NCI-H524 treated with DMSO at 0.1 percent for 48 hours (cell line): Measurements from ENCODE around the gene RUNX1.
"Not testable (repeated sequence)": the region's sequence is repeated elsewhere in the genome, so short reads cannot be mapped to it uniquely, and the experiment has no call there.

Source experiments
- DNase-seq: peaks from one replicate; lab custom pipeline; 2025; lab: John Stamatoyannopoulos, UW

Gene RUNX1

GRCh38 chr21:34969423-34970166 is 79.5 kb downstream of the RUNX1 start:
- DNase-seq = no peak

DNA sequence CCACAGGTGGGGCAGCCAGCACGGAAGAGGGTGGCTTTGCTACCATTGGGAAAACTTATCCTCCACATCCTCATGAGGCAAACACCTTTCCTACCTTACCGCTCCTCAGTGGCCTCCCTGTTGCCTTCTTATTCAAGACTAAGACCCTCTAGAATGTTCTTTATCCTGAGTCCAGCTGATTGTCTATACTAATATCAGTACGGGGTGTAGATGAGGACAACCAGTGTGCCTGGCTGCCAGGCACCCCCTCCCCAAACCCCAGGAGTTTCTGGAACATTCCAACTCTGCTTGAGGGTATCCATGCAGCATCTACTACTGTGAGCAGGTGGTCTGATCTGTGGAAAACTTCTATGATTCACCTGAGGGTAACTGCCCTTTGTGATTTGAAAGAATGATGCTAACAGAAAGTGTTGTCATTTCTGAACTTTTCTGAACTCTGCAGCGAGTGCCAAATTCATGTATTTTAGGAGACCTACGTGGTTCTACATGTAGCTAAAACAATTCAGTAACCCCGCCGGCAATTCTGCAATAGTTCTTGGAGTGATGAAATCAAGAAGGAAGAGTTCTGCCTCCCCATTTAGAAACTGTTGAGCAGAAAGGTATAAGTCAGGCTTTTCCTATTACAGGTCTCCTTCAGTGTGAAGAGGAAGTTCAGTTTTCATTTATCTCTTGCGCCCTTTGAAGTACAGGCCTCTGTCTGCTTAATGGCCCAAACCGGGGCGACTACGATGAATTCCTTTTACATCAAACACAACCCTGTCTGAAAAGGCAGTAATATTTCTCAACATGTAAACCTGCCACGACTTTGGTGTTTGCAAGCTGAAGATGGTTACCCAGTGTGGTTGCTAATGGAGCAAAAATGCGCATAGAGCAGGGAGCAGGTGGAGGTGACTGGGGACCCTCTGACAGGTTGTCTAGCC is 80.4 kb downstream of the RUNX1 start:
- DNase-seq = no peak

DNA sequence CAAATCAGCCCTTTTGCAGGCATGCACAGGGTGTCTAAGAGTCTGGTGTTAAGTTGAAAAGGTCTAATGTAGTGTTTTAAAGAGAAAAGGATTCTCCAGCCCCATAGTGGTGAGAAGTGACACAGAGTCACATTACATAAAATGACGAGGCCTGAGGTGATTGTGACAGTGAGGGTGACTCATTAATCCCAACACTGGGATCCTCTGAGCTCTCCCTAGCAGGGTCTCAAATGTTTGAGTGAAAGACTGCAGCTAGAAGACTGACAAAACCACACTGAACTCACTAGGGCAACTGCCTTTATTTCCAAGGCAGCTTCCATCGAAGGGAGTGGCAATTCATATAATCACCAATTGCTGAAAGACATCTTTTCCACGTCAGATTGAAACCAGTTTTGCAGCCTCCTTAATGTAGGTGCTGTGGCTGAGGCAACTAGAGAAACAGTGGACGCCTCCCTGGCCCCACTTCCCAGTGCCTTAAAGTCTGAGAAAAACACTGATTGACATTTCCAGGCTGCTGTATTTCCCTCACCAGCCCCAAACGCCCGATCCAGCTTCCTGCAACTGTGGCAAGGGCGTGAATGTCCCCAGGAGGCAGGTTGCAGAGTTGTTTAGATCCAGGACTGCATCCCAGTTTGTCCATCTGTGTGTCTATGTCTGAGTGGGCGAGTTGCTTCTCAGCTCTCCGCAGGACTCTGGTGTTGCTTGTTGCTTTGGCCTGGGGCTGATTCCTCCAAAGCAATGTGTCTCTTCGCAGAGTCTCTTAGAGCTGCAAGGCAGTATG is 81.4 kb downstream of the RUNX1 start:
- DNase-seq = no peak

- not testable (repeated sequence) for DNase-seq
These were observed 82.2 kb downstream of the RUNX1 start for GRCh38 chr21:34966881-34967280.

- no peak for DNase-seq
These were observed 83.6 kb downstream of the RUNX1 start for GRCh38 chr21:34965200-34966174.

GRCh38 chr21:34962586-34963222 is 86.4 kb downstream of the RUNX1 start:
- no peak for DNase-seq

- DNase-seq = no peak
These were observed 87.0 kb downstream of the RUNX1 start for GRCh38 chr21:34962136-34962535.

DNA sequence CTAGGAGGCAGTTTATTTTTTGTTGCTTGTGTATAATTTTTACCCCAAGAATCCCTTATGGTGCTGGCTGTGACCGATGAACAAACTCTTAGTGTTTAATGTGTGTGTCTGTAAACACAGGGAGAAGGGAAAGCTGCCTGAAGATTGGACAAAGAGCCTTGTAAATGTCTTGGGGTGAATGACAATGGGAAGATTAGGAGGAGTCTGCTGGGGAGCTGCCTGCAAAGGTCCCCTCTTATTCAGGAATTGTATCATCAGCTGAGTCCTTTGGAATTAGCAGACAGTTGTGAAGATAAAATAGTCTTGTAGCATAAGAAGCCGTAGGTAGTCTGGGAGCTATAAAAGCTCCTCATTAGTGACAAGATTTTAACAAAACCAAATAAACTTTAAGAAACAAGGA is 88.4 kb downstream of the RUNX1 start:
- no peak for DNase-seq

DNA sequence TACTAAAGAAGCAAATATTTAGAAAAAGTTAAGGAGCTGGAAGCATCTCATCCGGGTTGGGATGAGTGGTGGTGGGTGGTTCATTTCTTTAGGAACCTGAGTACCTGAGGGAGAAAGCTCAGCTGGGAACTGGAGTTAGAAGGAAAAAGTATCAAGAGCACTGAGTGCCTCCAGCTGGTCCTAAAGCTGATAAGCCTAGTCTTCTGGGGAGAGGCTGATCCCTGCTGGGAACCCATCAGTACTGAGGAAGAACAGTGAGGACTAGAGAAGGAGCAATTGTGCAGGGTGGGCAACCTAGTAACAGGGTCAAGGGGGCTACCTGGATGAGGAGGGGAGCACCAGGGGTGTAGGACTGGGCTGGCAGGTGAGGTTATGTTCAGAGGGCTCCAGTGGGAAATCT is 89.5 kb downstream of the RUNX1 start:
- DNase-seq = no peak

DNA sequence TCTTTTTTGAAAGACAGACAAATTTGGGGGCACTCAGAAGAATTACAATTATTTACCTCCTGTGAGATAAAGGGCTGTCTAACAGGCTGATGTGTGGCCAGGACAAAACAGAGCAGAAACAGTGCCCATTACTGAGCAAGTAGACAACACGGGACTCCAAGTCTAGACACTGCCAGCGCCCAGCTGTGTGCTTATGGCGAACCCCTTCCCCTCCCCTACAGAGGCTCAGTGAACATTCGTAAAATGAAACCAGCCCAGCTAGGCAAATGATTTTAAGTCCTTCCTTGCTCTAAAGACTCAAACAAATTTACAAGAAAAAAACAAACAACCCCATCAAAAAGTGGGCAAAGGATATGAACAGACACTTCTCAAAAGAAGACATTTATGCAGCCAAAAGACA is 91.1 kb downstream of the RUNX1 start:
- no peak for DNase-seq

DNA sequence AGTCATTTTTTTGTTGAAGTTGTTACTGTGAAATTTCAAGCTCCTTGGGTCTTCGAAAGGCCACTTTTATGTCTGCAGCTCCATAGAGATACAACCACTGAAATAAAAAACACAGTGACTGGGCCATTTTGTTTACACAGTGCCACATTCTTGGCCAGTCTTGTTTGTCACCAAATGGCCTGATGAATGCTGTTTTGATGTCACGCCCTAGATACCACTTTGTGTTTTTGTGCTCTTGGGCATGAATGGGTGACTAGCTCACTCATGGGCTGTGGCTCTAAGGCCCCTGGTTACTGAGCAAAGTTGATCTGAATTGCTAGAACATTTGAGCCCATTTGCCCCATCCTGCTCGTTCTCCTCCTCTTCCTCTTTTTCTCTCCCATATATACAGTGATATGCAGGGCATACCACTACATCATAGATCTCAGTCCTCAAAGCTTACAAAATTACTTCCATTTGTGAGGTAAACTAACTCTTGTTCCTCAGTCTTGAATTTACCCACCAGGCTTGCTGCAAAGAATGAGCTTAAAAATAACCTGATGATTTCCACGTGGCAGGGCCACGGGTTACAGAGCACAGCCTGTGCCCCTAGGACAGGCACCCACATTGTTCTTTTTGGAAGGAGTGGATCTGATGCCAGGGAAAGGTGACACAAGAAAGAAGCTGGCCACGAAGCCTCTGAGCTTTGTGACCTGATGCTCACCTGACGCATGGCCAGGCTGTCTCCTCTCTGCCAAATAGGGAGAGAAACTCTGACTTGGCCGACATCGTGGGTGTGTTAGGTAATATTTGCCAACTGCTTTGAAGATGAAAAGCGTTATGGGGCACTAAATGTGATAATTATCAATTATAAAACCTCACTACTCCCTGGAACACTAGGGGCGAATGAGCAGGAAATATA is 92.4 kb downstream of the RUNX1 start:
- DNase-seq = no peak

DNA sequence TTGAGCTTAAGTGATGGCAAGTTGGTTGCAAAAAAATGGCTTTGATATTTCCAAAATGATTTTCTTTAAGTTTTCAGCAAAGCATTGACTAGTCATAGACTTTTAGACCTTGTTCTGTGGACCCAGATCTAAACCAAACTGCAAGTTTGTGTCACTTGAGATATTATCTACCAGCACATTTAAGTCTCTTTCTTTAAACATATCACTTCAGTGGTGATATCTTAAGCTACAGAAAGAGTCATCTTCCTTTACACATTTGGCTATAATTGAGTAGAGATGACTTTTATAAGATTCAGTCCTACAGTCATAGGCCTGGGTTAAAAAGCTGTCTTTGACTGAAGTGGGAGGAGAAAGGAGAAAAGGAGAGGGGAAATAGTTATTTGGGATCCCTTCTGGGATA is 95.2 kb downstream of the RUNX1 start:
- DNase-seq = no peak

GRCh38 chr21:34952701-34953100 is 96.4 kb downstream of the RUNX1 start:
- DNase-seq = peak; percentile 8

- DNase-seq = not testable (repeated sequence)
These were observed 97.2 kb downstream of the RUNX1 start for GRCh38 chr21:34951868-34952267.

DNA sequence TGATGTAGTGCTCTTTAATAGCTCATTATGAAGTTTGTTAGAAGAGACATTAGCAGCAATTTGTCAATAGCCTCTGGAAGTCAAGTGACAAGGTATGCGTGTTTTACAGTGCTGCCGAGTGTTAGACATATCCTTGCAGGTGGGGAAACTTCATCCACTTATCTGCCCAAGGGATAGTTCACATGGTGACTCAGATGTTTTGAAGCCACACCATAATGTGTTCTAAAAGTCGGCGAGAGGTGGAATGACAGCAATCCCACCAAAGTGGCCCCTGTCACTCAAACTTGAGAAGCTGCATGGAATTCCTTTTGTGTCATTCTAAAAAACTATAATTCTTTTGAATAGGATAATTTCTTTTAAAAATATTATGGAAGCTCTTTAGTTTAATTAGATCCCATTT is 98.1 kb downstream of the RUNX1 start:
- no peak for DNase-seq

- no peak for DNase-seq
These were observed 99.6 kb downstream of the RUNX1 start for GRCh38 chr21:34949499-34949898.

DNA sequence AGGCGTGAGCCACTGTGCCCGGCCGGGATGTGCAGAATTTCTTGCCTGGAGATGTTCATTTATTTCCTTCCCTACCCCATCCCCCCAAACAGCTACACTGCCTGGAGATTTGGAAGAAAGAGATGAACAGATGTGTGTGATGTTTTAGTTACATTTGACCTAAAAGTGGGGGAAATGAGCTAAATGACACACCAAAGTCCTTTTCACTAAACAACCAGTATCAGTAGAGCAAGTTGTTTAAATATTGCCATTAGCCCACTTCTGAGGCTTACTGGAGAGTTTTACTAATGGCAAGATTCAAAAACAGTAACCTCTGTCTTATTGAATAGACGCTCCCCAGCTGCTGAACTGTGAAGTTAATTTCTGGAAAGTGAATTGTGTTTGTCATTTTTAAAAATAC is 100.1 kb downstream of the RUNX1 start:
- DNase-seq = no peak

DNA sequence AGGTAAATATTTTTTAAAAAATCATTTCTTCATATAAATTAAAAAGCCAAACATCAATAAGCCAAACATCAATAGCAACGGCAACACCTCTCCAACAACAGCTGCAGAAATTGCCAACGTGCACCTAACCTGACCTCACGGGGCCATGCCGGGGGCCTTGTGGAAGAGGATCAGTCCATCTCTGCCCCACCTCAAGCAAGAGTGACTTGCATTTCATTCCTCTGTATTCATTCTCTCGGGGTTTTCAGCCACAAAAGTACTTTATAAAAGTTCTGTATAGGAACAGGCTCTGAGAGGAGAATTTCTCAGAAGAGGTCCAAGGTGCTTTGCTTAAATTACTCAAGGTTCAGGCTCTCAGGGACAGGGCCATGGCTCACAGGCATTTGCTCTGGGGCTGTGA is 100.9 kb downstream of the RUNX1 start:
- DNase-seq = no peak

- no peak for DNase-seq
These were observed 102.1 kb downstream of the RUNX1 start for GRCh38 chr21:34946916-34947534.
